Measurements from ENCODE around the gene OR7G3. TPM values are rescaled to one million over a fixed set of nuclear protein-coding genes. Genes with fewer than 3 reads are reported as not detected.

The OR7G3 gene
- total and polyA plus RNA-seq, 2 of the 8 experiments (the other 6 are each of a cell fraction or from before 2014, with no cell fraction given) = not detected

DNA sequence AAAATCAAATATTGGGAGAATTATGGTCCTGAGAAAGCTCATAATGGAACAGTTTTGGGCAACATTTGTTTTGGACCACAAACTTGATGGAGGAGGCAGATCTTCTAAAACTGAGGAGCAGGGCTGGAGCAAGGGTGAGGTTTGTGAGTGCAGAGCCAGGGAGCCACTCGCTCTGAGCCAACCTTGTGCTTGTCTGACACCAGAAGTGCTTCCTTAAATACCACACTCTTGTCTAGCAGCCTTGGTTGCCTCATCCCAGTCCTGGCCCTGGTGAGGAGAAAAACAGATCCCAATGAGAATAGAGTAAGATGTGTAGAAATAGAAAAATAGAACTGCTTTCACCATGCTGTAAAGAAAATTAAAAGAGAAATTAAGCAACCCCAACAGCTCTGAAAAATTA, 20.1 kb upstream of the OR7G3 start:
- H4K8ac ChIP-seq (ENCODE audit: extremely low read depth, insufficient read depth, low read length) = no peak overlapping the region
- no peak overlapping the region for H3K23ac ChIP-seq (ENCODE audit: insufficient read length)
- H2BK20ac ChIP-seq (ENCODE audit: low read length) = no peak overlapping the region
- ChIA-PET POLR2A (ENCODE audit: partially characterized antibody) (interaction anchor here (0.7 kb wide), 1 partner anchor 33 kb away, joined by 3 read pairs; no protein-coding TSS in a partner anchor), CTCF (ENCODE audit: partially characterized antibody) (interaction anchor here (0.6 kb wide), 1 partner anchor 49 kb away, joined by 3 read pairs; no protein-coding TSS in a partner anchor)
- H4K20me1 ChIP-seq (replicated peaks in 1 of 2; ENCODE audit: control insufficient read depth in 1 of 2, insufficient read depth in 2 of 2, low read length in 2 of 2) = peaks cover 0 to 8% of the 10 kb centered on the region in 2 experiments
- no peaks in the 10 kb centered on the region for H3K4me1 ChIP-seq (replicated peaks in 1 of 4; ENCODE audit: control insufficient read depth in 3 of 4, insufficient read depth in 4 of 4, low read length in 3 of 4)
- H3K27ac ChIP-seq (ENCODE audit: low read depth, low read length) = no peak overlapping the region
- H4K91ac ChIP-seq (replicated peaks; ENCODE audit: insufficient read length, low read length) = no peak overlapping the region
- no peak overlapping the region for H3K56ac ChIP-seq (replicated peaks; ENCODE audit: insufficient read length, low read depth, low read length)
- H2BK120ac ChIP-seq (replicated peaks; ENCODE audit: low read depth, low read length) = no peak overlapping the region
- no peak overlapping the region for H2AFZ ChIP-seq (ENCODE audit: low read length)
- no peak overlapping the region for H2BK5ac ChIP-seq (ENCODE audit: low read depth, low read length)
- no peak overlapping the region for H3K4me3 ChIP-seq (ENCODE audit: extremely low read depth in 1 of 4, insufficient read depth in 2 of 4, low read depth in 3 of 4, low read length in 4 of 4)
- peaks cover 26 to 27% of the 10 kb centered on the region in 2 experiments for H3K9me3 ChIP-seq (ENCODE audit: insufficient read depth in 2 of 2, low read depth in 1 of 2, low read length in 1 of 2)
- H3K14ac ChIP-seq (ENCODE audit: insufficient read length) = no peak overlapping the region
- no peak overlapping the region for H2BK12ac ChIP-seq (ENCODE audit: low read depth, low read length)
- peaks cover 73 to 99% of the 10 kb centered on the region in 2 experiments for H3K79me2 ChIP-seq (ENCODE audit: control insufficient read depth in 1 of 2, insufficient read depth in 2 of 2, low read length in 2 of 2)
- no peak overlapping the region for H3K4me2 ChIP-seq (ENCODE audit: insufficient read depth in 1 of 2, low read depth in 2 of 2, low read length in 2 of 2)
- no peaks in the 10 kb centered on the region for H3K23me2 ChIP-seq (ENCODE audit: low read depth, low read length)
- no peak overlapping the region for H3K9ac ChIP-seq (replicated peaks in 1 of 4; ENCODE audit: extremely low read depth in 1 of 4, low read depth in 3 of 4, low read length in 3 of 4)
- no peak for FAIRE-seq
- H3K36me3 ChIP-seq (ENCODE audit: control insufficient read depth in 2 of 4, insufficient read depth in 4 of 4, low read length in 3 of 4) = peaks cover 2 to 29% (median 9%) of the 10 kb centered on the region in 4 experiments; a peak in 4 of 8 replicates
- no peak overlapping the region for H2AK5ac ChIP-seq (ENCODE audit: low read depth, low read length)
- no peak for DNase-seq (ENCODE audit: low read depth in 1 of 2, low spot score in 2 of 2)
- H3K18ac ChIP-seq (ENCODE audit: extremely low read depth, low read length) = no peak overlapping the region
- no peaks in the 10 kb centered on the region for H3K27me3 ChIP-seq (replicated peaks in 1 of 4; ENCODE audit: control insufficient read depth in 3 of 4, extremely low read depth in 1 of 4, insufficient read depth in 3 of 4, low read length in 3 of 4)
- 91% methylated on average over 1 of the region's 1 CpG; no CpG with 5 or more reads in 1 of the 2 experiments for WGBS, 2 experiments (ENCODE audit: extremely low coverage in 1 of 2, insufficient coverage in 1 of 2, insufficient read length in 1 of 2, insufficient replicate concordance in 2 of 2, low coverage in 1 of 2, low lambda C conversion rate in 2 of 2, missing lambda C conversion rate in 1 of 2)
- H4K5ac ChIP-seq (ENCODE audit: insufficient read length, low read depth, low read length) = no peak overlapping the region
- H3K79me1 ChIP-seq (ENCODE audit: low read depth, low read length) = peaks cover 8% of the 10 kb centered on the region
- no peak overlapping the region for H2BK15ac ChIP-seq (ENCODE audit: low read length)
- H3K4ac ChIP-seq (replicated peaks; ENCODE audit: insufficient read length, low read depth, low read length) = no peak overlapping the region
- TF ChIP-seq NRF1 (IDR thresholded peaks at IDR 0.05; ENCODE audit: low read depth, low read length) (no peak), HDAC6 (IDR thresholded peaks at IDR 0.05; ENCODE audit: low read depth, low read length) (no peak)

Data from H1 (cell line).